PC-9 (cell line): ENCODE measurements around the gene CA11. TPM values are rescaled to one million over a fixed set of nuclear protein-coding genes. Genes with fewer than 3 reads are reported as not detected.

Source experiments
- BruUV-seq: library from RNA; stranded (reverse); fragments of 400-500 nt; replicated peaks from 2 replicates; lab custom pipeline; 2021; lab: Mats Ljungman, UMichigan
- CTCF ChIA-PET: fragments of 300-600 bp; sonication (Branson Sonifier 250); formaldehyde crosslinking; loops from one replicate; lab custom pipeline; 2022; ENCODE audit warnings: antibody characterized with exemption; lab: Charles Lee
- POLR2A ChIA-PET: fragments of 300-600 bp; sonication (Branson Sonifier 250); formaldehyde crosslinking; loops from one replicate; lab custom pipeline; 2022; ENCODE audit warnings: antibody characterized with exemption; ENCODE audit not compliant: unreplicated experiment; lab: Charles Lee
- DNase-seq, 2 experiments: peaks; one replicate each; pipeline versions ENCODE4 v3.0.0 to v3.0.0-alpha.2; 2015 to 2022; ENCODE audit warnings: mixed read lengths in 1 of 2
- H2AFZ ChIP-seq: fragments of 200-600 bp; sonication (generic); 2 replicates; pipeline ENCODE4 v1.8.1; 2017; ENCODE audit warnings: antibody characterized with exemption
- H3F3A ChIP-seq: fragments of 200-600 bp; sonication (generic); 2 replicates; pipeline ENCODE4 v1.8.1; 2017; ENCODE audit warnings: antibody characterized with exemption, mild to moderate bottlenecking, low read depth; ENCODE audit not compliant: insufficient read depth
- H3K27ac ChIP-seq: fragments of 200-600 bp; sonication (generic); 2 replicates; pipeline ENCODE4 v1.6.1; 2016; ENCODE audit warnings: mixed run types
- H3K27me3 ChIP-seq: fragments of 200-600 bp; sonication (generic); 2 replicates; pipeline ENCODE4 v1.6.1; 2016; ENCODE audit warnings: low read depth, mixed run types; ENCODE audit not compliant: insufficient read depth
- H3K36me3 ChIP-seq: fragments of 200-600 bp; sonication (generic); 2 replicates; pipeline ENCODE4 v1.6.1; 2016; ENCODE audit warnings: low read depth, mixed run types
- H3K4me1 ChIP-seq: fragments of 200-600 bp; sonication (generic); replicated peaks from 2 replicates; pipeline ENCODE4 v1.6.1; 2016; ENCODE audit warnings: mixed run types; ENCODE audit not compliant: insufficient read depth
- H3K4me2 ChIP-seq: fragments of 200-600 bp; sonication (generic); 2 replicates; pipeline ENCODE4 v1.6.1; 2017; ENCODE audit warnings: mixed run types
- H3K4me3 ChIP-seq: fragments of 200-600 bp; sonication (generic); 2 replicates; pipeline ENCODE4 v1.6.1; 2016; ENCODE audit warnings: mixed run types
- H3K79me2 ChIP-seq: fragments of 200-600 bp; sonication (generic); 2 replicates; pipeline ENCODE4 v1.6.1; 2017; ENCODE audit warnings: low read depth, mixed run types
- H3K9me2 ChIP-seq: fragments of 200-600 bp; sonication (generic); 2 replicates; pipeline ENCODE4 v1.8.1; 2017; ENCODE audit warnings: mild to moderate bottlenecking; ENCODE audit not compliant: insufficient read depth
- H3K9me3 ChIP-seq: fragments of 200-600 bp; sonication (generic); 2 replicates; pipeline ENCODE4 v1.8.1; 2016; ENCODE audit warnings: low read depth; ENCODE audit not compliant: insufficient read depth
- H4K20me1 ChIP-seq: fragments of 200-600 bp; sonication (generic); 2 replicates; pipeline ENCODE4 v1.8.1; 2017; ENCODE audit not compliant: insufficient read depth
- CTCF ChIP-seq: fragments of 200-600 bp; sonication (generic); conservative IDR thresholded peaks from 2 replicates; pipeline ENCODE4 v1.6.1; 2017; ENCODE audit warnings: mixed run types, antibody characterized with exemption, mild to moderate bottlenecking, moderate library complexity
- EZH2 ChIP-seq: fragments of 200-600 bp; sonication (generic); IDR thresholded peaks from 2 replicates; pipeline ENCODE4 v1.8.0; 2017; ENCODE audit warnings: antibody characterized with exemption, low read depth
- intact Hi-C: fragments of 100-400 bp; cut with micrococcal nuclease; formaldehyde crosslinking; loops from one replicate; pipeline ENCODE4 v1.10.0; 2022; ENCODE audit not compliant: unreplicated experiment
- total RNA-seq: library from RNA; stranded (reverse); gene quantifications from 2 replicates; pipeline ENCODE4 v1.2.3, GENCODE V29; 2021

CA11 gene
- total RNA-seq, 1 experiment from 2014 or later: 11.0 TPM

GRCh38 chr19:48603001-48603400 is 43.0 kb downstream of the CA11 start:
- H2AFZ ChIP-seq: no peak overlapping the region
- TF ChIP-seq EZH2: no peak
- no peak for TF ChIP-seq CTCF
- no peak for DNase-seq
- H3K27ac ChIP-seq: no peak overlapping the region
- no peaks in the 10 kb centered on the region for H3K36me3 ChIP-seq
- no peak overlapping the region for H3K4me2 ChIP-seq
- intact Hi-C loops: no loop called here
- CTCF ChIA-PET: no interaction called here
- POLR2A ChIA-PET: no interaction called here
- H3K79me2 ChIP-seq: no peaks in the 10 kb centered on the region
- no peaks in the 10 kb centered on the region for H3K27me3 ChIP-seq
- H3K4me1 ChIP-seq: 0 out of 2 replicates have a peak, but pooled peaks cover 5% of the 10 kb centered on the region
- no peak overlapping the region for H3K4me3 ChIP-seq
- no TSS peak for BruUV-seq
- H3K9me3 ChIP-seq: no peaks in the 10 kb centered on the region
- no peaks in the 10 kb centered on the region for H4K20me1 ChIP-seq
- no peaks in the 10 kb centered on the region for H3K9me2 ChIP-seq
- 0 out of 2 replicates have a peak, but pooled peaks cover 13% of the 10 kb centered on the region for H3F3A ChIP-seq

GRCh38 chr19:48600679-48601417 is 45.1 kb downstream of the CA11 start:
- Histone ChIP-seq H3K4me1 (0 out of 2 replicates have a peak, but pooled peaks cover 5% of the 10 kb centered on the region), H4K20me1 (no peaks in the 10 kb centered on the region), H3K27me3 (no peaks in the 10 kb centered on the region), H3K36me3 (no peaks in the 10 kb centered on the region), H3K4me3 (no peak overlapping the region), H2AFZ (no peak overlapping the region), H3K9me3 (no peaks in the 10 kb centered on the region), H3F3A (0 out of 2 replicates have a peak, but pooled peaks cover 9% of the 10 kb centered on the region), H3K79me2 (no peaks in the 10 kb centered on the region), H3K27ac (no peak overlapping the region), H3K9me2 (no peaks in the 10 kb centered on the region), H3K4me2 (no peak overlapping the region)
- ChIA-PET CTCF (interaction anchor here (0.5 to 0.6 kb wide), 2 partner anchors 8 to 244 kb away, joined by 9 to 13 read pairs; no protein-coding TSS in a partner anchor), POLR2A (interaction anchor here (0.6 kb wide), 1 partner anchor 12 kb away, joined by 3 read pairs; no protein-coding TSS in a partner anchor)
- intact Hi-C loops: no loop called here
- BruUV-seq: no TSS peak
- TF ChIP-seq EZH2 (no peak), CTCF (no peak)
- peak in 1 of 2 experiments; percentile 21 for DNase-seq

GRCh38 chr19:48598996-48599700 is 46.8 kb downstream of the CA11 start:
- H4K20me1 ChIP-seq: no peaks in the 10 kb centered on the region
- intact Hi-C loops: no loop called here
- no peak for DNase-seq
- no peaks in the 10 kb centered on the region for H3K9me2 ChIP-seq
- CTCF ChIA-PET: no interaction called here
- BruUV-seq: no TSS peak
- no peaks in the 10 kb centered on the region for H3K27me3 ChIP-seq
- H3K4me1 ChIP-seq: 0 out of 2 replicates have a peak, but pooled peaks cover 5% of the 10 kb centered on the region
- H2AFZ ChIP-seq: no peak overlapping the region
- H3K79me2 ChIP-seq: no peaks in the 10 kb centered on the region
- POLR2A ChIA-PET: no interaction called here
- no peaks in the 10 kb centered on the region for H3K36me3 ChIP-seq
- no peak overlapping the region for H3K27ac ChIP-seq
- H3K4me2 ChIP-seq: no peak overlapping the region
- peaks cover 9% of the 10 kb centered on the region; the same call in 1 of the 2 replicates for H3F3A ChIP-seq
- H3K9me3 ChIP-seq: no peaks in the 10 kb centered on the region
- no peak overlapping the region for H3K4me3 ChIP-seq
- no peak for TF ChIP-seq EZH2
- TF ChIP-seq CTCF: no peak
